Left ventricle myocardium inferior (tissue), 1 donor: Measurements from ENCODE around the gene ZNF532. TPM values are rescaled to one million over a fixed set of nuclear protein-coding genes. Genes with fewer than 3 reads are reported as not detected.
"Not testable (repeated sequence)": the region's sequence is repeated elsewhere in the genome, so short reads cannot be mapped to it uniquely, and the experiment has no call there.

Experiments
- DNase-seq: peaks from one replicate; pipeline ENCODE4 v3.0.0-alpha.2; 2020
- H3K27ac ChIP-seq: fragments of 200-600 bp; replicated peaks from 2 replicates; pipeline ENCODE4 v1.8.0; 2021
- H3K27me3 ChIP-seq: fragments of 200-600 bp; 2 replicates; pipeline ENCODE4 v1.8.0; 2021; ENCODE audit warnings: low read depth
- H3K36me3 ChIP-seq: fragments of 200-600 bp; 2 replicates; pipeline ENCODE4 v1.8.0; 2021
- H3K4me1 ChIP-seq: fragments of 200-600 bp; 2 replicates; pipeline ENCODE4 v1.8.0; 2021
- H3K4me3 ChIP-seq: fragments of 200-600 bp; 2 replicates; pipeline ENCODE4 v1.8.0; 2021; ENCODE audit warnings: mild to moderate bottlenecking, moderate library complexity
- H3K9me3 ChIP-seq: fragments of 200-600 bp; replicated peaks from 2 replicates; pipeline ENCODE4 v1.8.0; 2021
- CTCF ChIP-seq: fragments of 200-600 bp; IDR thresholded peaks from 2 replicates; pipeline ENCODE4 v1.8.0; 2021; ENCODE audit warnings: antibody characterized with exemption, mild to moderate bottlenecking, borderline replicate concordance
- intact Hi-C: fragments of 100-400 bp; cut with micrococcal nuclease; formaldehyde crosslinking; loops from one replicate; pipeline ENCODE4 v1.11.0; 2022
- total RNA-seq: library from RNA; stranded (reverse); fragmentation: NEBNext Ultra II Directional; extraction: Animal tissue kit (Norgen Biotek cat#: 25700); gene quantifications from one replicate; pipeline ENCODE4 v1.2.1, GENCODE V29; 2021
- donor health status: DM: no; HTN: yes; CAD: no; lungs with severe emphysema.

Gene ZNF532
- total RNA-seq, 1 donor from 2014 or later: 59.3 TPM

GRCh38 chr18:59013744-59014143, 149.1 kb downstream of the ZNF532 start:
- DNase-seq: no peak
- Histone ChIP-seq H3K4me3 (no peak overlapping the region), H3K4me1 (peaks cover 9% of the 10 kb centered on the region), H3K9me3 (peaks cover 11% of the 10 kb centered on the region), H3K27ac (no peak overlapping the region), H3K27me3 (no peaks in the 10 kb centered on the region), H3K36me3 (no peaks in the 10 kb centered on the region)
- no peak for TF ChIP-seq CTCF
- intact Hi-C loops: no loop called here

- intact Hi-C loops: no loop called here
- Histone ChIP-seq H3K36me3 (no peaks in the 10 kb centered on the region), H3K4me1 (peaks cover 5% of the 10 kb centered on the region), H3K27ac (no peak overlapping the region), H3K27me3 (no peaks in the 10 kb centered on the region), H3K4me3 (no peak overlapping the region), H3K9me3 (peaks cover 14% of the 10 kb centered on the region)
- no peak for TF ChIP-seq CTCF
- DNase-seq: no peak
These were observed 151.0 kb downstream of the ZNF532 start for GRCh38 chr18:59015531-59016152.

GRCh38 chr18:59021500-59021899, 156.8 kb downstream of the ZNF532 start:
- peaks cover 19% of the 10 kb centered on the region for H3K9me3 ChIP-seq
- H3K27ac ChIP-seq: peak overlapping the region; percentile 70
- no peaks in the 10 kb centered on the region for H3K36me3 ChIP-seq
- DNase-seq: peak; percentile 45
- intact Hi-C loops: no loop called here
- no peak for TF ChIP-seq CTCF
- no peaks in the 10 kb centered on the region for H3K27me3 ChIP-seq
- peaks cover 27% of the 10 kb centered on the region for H3K4me1 ChIP-seq
- H3K4me3 ChIP-seq: no peak overlapping the region

GRCh38 chr18:59022167-59022945, 157.7 kb downstream of the ZNF532 start:
- Histone ChIP-seq H3K9me3 (peaks cover 16% of the 10 kb centered on the region), H3K27me3 (no peaks in the 10 kb centered on the region), H3K4me3 (no peak overlapping the region), H3K27ac (peak overlapping the region; percentile 70), H3K36me3 (no peaks in the 10 kb centered on the region), H3K4me1 (peaks cover 27% of the 10 kb centered on the region)
- intact Hi-C loops: no loop called here
- TF ChIP-seq CTCF: no peak
- no peak for DNase-seq

GRCh38 chr18:59024829-59025228, 160.2 kb downstream of the ZNF532 start:
- H3K4me1 ChIP-seq: peaks cover 27% of the 10 kb centered on the region
- TF ChIP-seq CTCF: no peak
- H3K4me3 ChIP-seq: no peak overlapping the region
- no peak for DNase-seq
- H3K27me3 ChIP-seq: no peaks in the 10 kb centered on the region
- no peaks in the 10 kb centered on the region for H3K36me3 ChIP-seq
- peaks cover 5% of the 10 kb centered on the region for H3K9me3 ChIP-seq
- intact Hi-C loops: no loop called here
- peak overlapping the region; percentile 70 for H3K27ac ChIP-seq

GRCh38 chr18:59025532-59025931, 160.9 kb downstream of the ZNF532 start:
- intact Hi-C loops, H3K36me3 ChIP-seq: not testable (repeated sequence)

More at GRCh38 chr18:59025532-59025931, 160.9 kb downstream of the ZNF532 start:
- not testable (repeated sequence) for H3K4me3 ChIP-seq, H3K27me3 ChIP-seq, H3K9me3 ChIP-seq, DNase-seq
- peaks cover 27% of the 10 kb centered on the region for H3K4me1 ChIP-seq
- H3K27ac ChIP-seq: peak overlapping the region; percentile 70
